GM12891 (cell line): Measurements from ENCODE around the gene PPP1R9A.

Source experiments
- DNase-seq: peaks from one replicate; pipeline ENCODE4 v3.0.0; 2011; ENCODE audit warnings: low spot score; ENCODE audit not compliant: insufficient read length
- FAIRE-seq: peaks from 2 replicates; lab custom pipeline; 2011; peaks lifted over from hg19 to GRCh38; lab: Jason Lieb, UNC
- PAX5 ChIP-seq: IDR thresholded peaks from 2 replicates; pipeline ENCODE4 v1.6.1; 2011; ENCODE audit warnings: low read length, moderate library complexity, mild to moderate bottlenecking; ENCODE audit not compliant: insufficient read depth, severe bottlenecking
- POLR2A ChIP-seq: IDR thresholded peaks from 2 replicates; pipeline ENCODE4 v1.6.1; 2011; ENCODE audit warnings: low read depth, low read length, control low read depth
- POLR2AphosphoS5 ChIP-seq: IDR thresholded peaks from 2 replicates; pipeline ENCODE4 v1.6.1; 2011; ENCODE audit warnings: low read depth, low read length, control low read depth
- POU2F2 ChIP-seq: IDR thresholded peaks from 2 replicates; pipeline ENCODE4 v1.6.1; 2011; ENCODE audit warnings: low read depth, mild to moderate bottlenecking, control low read depth, low read length, moderate library complexity
- SPI1 ChIP-seq: IDR thresholded peaks from 2 replicates; pipeline ENCODE4 v1.6.1; 2011; ENCODE audit warnings: low read depth, low read length, control low read depth
- TAF1 ChIP-seq: IDR thresholded peaks from 2 replicates; pipeline ENCODE4 v1.6.1; 2011; ENCODE audit warnings: low read depth, low read length, control low read depth

Gene PPP1R9A

GRCh38 chr7:95261895-95262415 lies 354.6 kb downstream of the PPP1R9A start:
- DNase-seq (no peak), FAIRE-seq (no peak)
- TF ChIP-seq POU2F2 (no peak), POLR2AphosphoS5 (no peak), POLR2A (no peak), TAF1 (no peak), SPI1 (no peak), PAX5 (no peak)

- FAIRE-seq = no peak
- TF ChIP-seq PAX5 (no peak), TAF1 (no peak)
- DNase-seq = no peak
These were observed 355.5 kb downstream of the PPP1R9A start for GRCh38 chr7:95262875-95263274.

GRCh38 chr7:95263785-95264362 lies 356.5 kb downstream of the PPP1R9A start:
- DNase-seq (no peak), FAIRE-seq (no peak)
- TF ChIP-seq POLR2A = no peak
- no peak for TF ChIP-seq POLR2AphosphoS5
- TF ChIP-seq TAF1 = no peak
- no peak for TF ChIP-seq PAX5
- no peak for TF ChIP-seq SPI1
- TF ChIP-seq POU2F2 = no peak

DNA sequence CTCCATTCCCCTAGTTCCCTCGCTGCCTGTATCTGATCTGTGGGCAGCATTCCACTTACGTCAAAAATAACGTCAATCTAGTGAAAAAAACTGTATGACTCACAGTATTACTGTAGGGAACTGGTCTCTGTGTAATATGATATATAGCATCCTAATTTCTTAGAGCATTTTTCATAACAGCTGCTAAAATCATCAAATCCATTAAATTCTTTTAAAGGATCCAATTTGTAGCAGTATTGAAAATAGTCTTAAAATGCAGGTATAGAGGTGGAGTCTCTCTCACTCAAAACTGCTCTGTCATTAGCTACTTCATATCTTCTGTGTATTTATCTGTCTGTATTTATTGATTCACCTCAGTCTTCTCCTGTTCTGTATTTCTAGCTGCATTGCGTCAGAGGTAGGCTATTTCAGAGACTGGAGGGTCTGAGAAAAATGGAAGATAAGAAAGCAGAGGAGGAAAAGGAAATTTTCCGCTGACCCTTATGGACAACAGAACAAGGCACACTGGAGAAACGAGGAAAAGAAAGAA lies 357.0 kb downstream of the PPP1R9A start:
- no peak for TF ChIP-seq SPI1
- TF ChIP-seq POU2F2 = no peak
- TF ChIP-seq POLR2A = no peak
- no peak for TF ChIP-seq PAX5
- TF ChIP-seq TAF1 = no peak
- TF ChIP-seq POLR2AphosphoS5 = no peak
- DNase-seq = no peak
- FAIRE-seq = no peak

DNA sequence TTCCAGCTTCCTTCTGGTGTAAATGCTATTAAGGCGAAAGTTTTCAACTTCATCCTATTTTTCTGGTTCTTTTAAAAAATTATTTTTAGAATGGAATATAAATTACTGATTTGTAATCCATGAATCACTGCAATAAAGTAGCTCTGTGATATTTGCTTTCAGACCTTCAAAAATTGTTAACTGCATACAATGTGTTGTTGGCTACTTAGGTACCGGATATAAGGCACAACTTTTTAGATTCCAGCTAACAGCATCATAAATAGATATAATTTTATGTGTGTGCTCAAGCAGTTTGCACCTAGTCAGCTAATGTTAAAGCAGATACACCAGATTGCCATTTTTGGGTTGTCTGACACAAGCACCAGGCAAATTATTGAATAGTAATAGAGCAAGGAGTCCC lies 358.2 kb downstream of the PPP1R9A start:
- FAIRE-seq = no peak
- no peak for TF ChIP-seq TAF1
- TF ChIP-seq POLR2AphosphoS5 = no peak
- no peak for TF ChIP-seq PAX5
- no peak for TF ChIP-seq POU2F2
- no peak for TF ChIP-seq POLR2A
- TF ChIP-seq SPI1 = no peak
- DNase-seq = no peak

- TF ChIP-seq TAF1 = no peak
- TF ChIP-seq PAX5 = no peak
- no peak for TF ChIP-seq POLR2AphosphoS5
- no peak for TF ChIP-seq POLR2A
- no peak for TF ChIP-seq POU2F2
- FAIRE-seq (no peak), DNase-seq (no peak)
These were observed 360.4 kb downstream of the PPP1R9A start for GRCh38 chr7:95267754-95268153.

DNA sequence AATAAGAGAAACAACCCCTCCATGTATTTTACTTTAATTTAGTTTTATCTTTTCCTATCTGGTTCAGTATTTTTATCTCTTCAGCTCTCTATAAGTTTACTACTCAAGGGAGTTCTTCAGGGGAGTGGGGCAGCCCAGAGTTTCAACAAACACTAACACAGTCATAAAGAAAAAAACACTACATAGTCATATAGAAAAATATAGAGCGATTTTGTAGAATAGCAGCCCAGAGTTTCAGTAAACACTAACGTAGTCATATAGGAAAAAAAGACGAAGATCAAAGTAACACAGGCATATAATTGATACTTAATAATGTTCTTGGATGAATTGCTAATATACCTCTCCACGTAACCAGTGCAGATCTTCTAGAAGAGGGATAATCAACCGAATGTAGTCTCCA lies 362.2 kb downstream of the PPP1R9A start:
- FAIRE-seq (no peak), DNase-seq (no peak)
- TF ChIP-seq POLR2A = no peak
- no peak for TF ChIP-seq POLR2AphosphoS5
- TF ChIP-seq TAF1 = no peak
- no peak for TF ChIP-seq SPI1
- no peak for TF ChIP-seq PAX5
- no peak for TF ChIP-seq POU2F2

GRCh38 chr7:95276114-95276513 lies 368.7 kb downstream of the PPP1R9A start:
- no peak for TF ChIP-seq SPI1
- no peak for TF ChIP-seq PAX5
- TF ChIP-seq POLR2A = no peak
- TF ChIP-seq POLR2AphosphoS5 = no peak
- no peak for TF ChIP-seq TAF1
- TF ChIP-seq POU2F2 = no peak
- DNase-seq (no peak), FAIRE-seq (no peak)

- FAIRE-seq = no peak
- no peak for DNase-seq
- TF ChIP-seq POU2F2 (no peak), POLR2A (no peak), TAF1 (no peak), SPI1 (no peak)
These were observed 372.0 kb downstream of the PPP1R9A start for GRCh38 chr7:95279417-95279816.

DNA sequence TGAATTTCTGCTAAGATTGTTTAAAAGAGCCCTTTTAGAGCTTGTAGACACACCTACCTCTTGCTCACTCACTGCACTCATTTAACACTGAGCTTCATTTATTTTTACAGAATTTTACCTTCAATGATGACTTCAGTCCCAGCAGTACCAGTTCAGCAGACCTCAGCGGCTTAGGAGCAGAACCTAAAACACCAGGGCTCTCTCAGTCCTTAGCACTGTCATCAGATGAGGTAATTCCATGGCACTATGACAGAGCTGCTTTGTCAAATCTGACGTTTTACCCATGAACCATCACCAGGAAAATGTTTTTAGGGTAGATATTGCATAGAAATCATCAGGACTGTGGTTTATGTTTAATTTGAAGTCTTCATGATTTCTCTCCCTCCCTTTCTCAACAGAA lies 378.7 kb downstream of the PPP1R9A start:
- TF ChIP-seq TAF1 (no peak), SPI1 (no peak), POU2F2 (no peak), POLR2AphosphoS5 (no peak), POLR2A (no peak), PAX5 (no peak)
- DNase-seq (no peak), FAIRE-seq (no peak)
